Trophoblast cell (in vitro differentiated cells and primary cell): ENCODE measurements around the gene LCT.

ENCODE experiments used
- DNase-seq, 2 donors: peaks; one replicate each; pipeline ENCODE4 v3.0.0-alpha.2; 2016
- H2AFZ ChIP-seq: 2 replicates; pipeline ENCODE4 v1.6.1; 2013; ENCODE audit warnings: low read length, moderate library complexity, mild to moderate bottlenecking; ENCODE audit not compliant: insufficient read depth, poor library complexity
- H2AK5ac ChIP-seq: 2 replicates; pipeline ENCODE4 v1.6.1; 2013; ENCODE audit warnings: mild to moderate bottlenecking, low read length
- H2BK120ac ChIP-seq: 2 replicates; pipeline ENCODE4 v1.6.1; 2013; ENCODE audit warnings: low read length, mild to moderate bottlenecking, moderate library complexity; ENCODE audit not compliant: insufficient read depth, poor library complexity
- H2BK12ac ChIP-seq: 2 replicates; pipeline ENCODE4 v1.6.1; 2013; ENCODE audit warnings: mild to moderate bottlenecking, low read length, moderate library complexity
- H2BK5ac ChIP-seq: 2 replicates; pipeline ENCODE4 v1.6.1; 2013; ENCODE audit warnings: low read length, low read depth, moderate library complexity, mild to moderate bottlenecking; ENCODE audit not compliant: poor library complexity
- H3K14ac ChIP-seq: 2 replicates; pipeline ENCODE4 v1.6.1; 2013; ENCODE audit warnings: mild to moderate bottlenecking, low read length
- H3K18ac ChIP-seq: 2 replicates; pipeline ENCODE4 v1.6.1; 2013; ENCODE audit warnings: mild to moderate bottlenecking, low read length
- H3K23ac ChIP-seq: 2 replicates; pipeline ENCODE4 v1.6.1; 2013; ENCODE audit warnings: low read length
- H3K27ac ChIP-seq: 2 replicates; pipeline ENCODE4 v1.5.1; 2013; ENCODE audit warnings: low read depth, mild to moderate bottlenecking, inconsistent platforms, low read length, moderate library complexity
- H3K27me3 ChIP-seq: 2 replicates; pipeline ENCODE4 v1.6.1; 2013; ENCODE audit warnings: inconsistent platforms, mild to moderate bottlenecking, low read length, moderate library complexity; ENCODE audit not compliant: insufficient read depth
- H3K36me3 ChIP-seq, 2 experiments: 1 replicate in 1 of 2; 2 replicates in 1 of 2; pipeline ENCODE4 v1.6.1; 2013; ENCODE audit warnings: low read length in 2 of 2, mild to moderate bottlenecking in 2 of 2, moderate library complexity in 1 of 2; ENCODE audit not compliant: insufficient read depth in 2 of 2, control insufficient read depth in 1 of 2
- H3K4ac ChIP-seq: 2 replicates; pipeline ENCODE4 v1.6.1; 2013; ENCODE audit warnings: low read depth, mild to moderate bottlenecking, low read length, moderate library complexity
- H3K4me1 ChIP-seq, 2 experiments: 1 replicate in 1 of 2; 2 replicates in 1 of 2; pipeline ENCODE4 v1.6.1; 2013; ENCODE audit warnings: low read length in 2 of 2, mild to moderate bottlenecking in 2 of 2, moderate library complexity in 1 of 2; ENCODE audit not compliant: insufficient read depth in 2 of 2, control insufficient read depth in 1 of 2
- H3K4me2 ChIP-seq: 2 replicates; pipeline ENCODE4 v1.6.1; 2013; ENCODE audit warnings: inconsistent platforms, mild to moderate bottlenecking, low read length, moderate library complexity
- H3K4me3 ChIP-seq: 2 replicates; pipeline ENCODE4 v1.5.1; 2013; ENCODE audit warnings: mild to moderate bottlenecking, low read depth, low read length, inconsistent platforms
- H3K79me1 ChIP-seq: one replicate; pipeline ENCODE4 v1.6.1; 2013; ENCODE audit warnings: low read length
- H3K79me2 ChIP-seq: 2 replicates; pipeline ENCODE4 v1.6.1; 2013; ENCODE audit warnings: low read length, mild to moderate bottlenecking; ENCODE audit not compliant: control insufficient read depth, insufficient read depth, poor library complexity
- H3K9ac ChIP-seq: 2 replicates; pipeline ENCODE4 v1.6.1; 2013; ENCODE audit warnings: mild to moderate bottlenecking, low read length
- H3K9me3 ChIP-seq: 2 replicates; pipeline ENCODE4 v1.6.1; 2013; ENCODE audit warnings: low read depth, mild to moderate bottlenecking, control low read depth, inconsistent platforms, low read length; ENCODE audit not compliant: insufficient read depth
- H4K12ac ChIP-seq: 2 replicates; pipeline ENCODE4 v1.6.1; 2013; ENCODE audit warnings: low read depth, mild to moderate bottlenecking, low read length, moderate library complexity
- H4K8ac ChIP-seq: 2 replicates; pipeline ENCODE4 v1.6.1; 2013; ENCODE audit warnings: low read depth, mild to moderate bottlenecking, low read length, moderate library complexity
- H4K91ac ChIP-seq: one replicate; pipeline ENCODE4 v1.6.1; 2013; ENCODE audit warnings: low read depth, mild to moderate bottlenecking, low read length, moderate library complexity
- WGBS: extraction: QIAGEN DNeasy Blood & Tissue Kit; methylation state at CpG from one replicate; pipeline ENCODE4 v1.1.7; 2013; ENCODE audit warnings: missing lambda C conversion rate; ENCODE audit not compliant: insufficient read length, insufficient coverage; ENCODE audit errors: extremely low coverage; 5-methylcytosine and 5-hydroxymethylcytosine counted together

Gene LCT

DNA sequence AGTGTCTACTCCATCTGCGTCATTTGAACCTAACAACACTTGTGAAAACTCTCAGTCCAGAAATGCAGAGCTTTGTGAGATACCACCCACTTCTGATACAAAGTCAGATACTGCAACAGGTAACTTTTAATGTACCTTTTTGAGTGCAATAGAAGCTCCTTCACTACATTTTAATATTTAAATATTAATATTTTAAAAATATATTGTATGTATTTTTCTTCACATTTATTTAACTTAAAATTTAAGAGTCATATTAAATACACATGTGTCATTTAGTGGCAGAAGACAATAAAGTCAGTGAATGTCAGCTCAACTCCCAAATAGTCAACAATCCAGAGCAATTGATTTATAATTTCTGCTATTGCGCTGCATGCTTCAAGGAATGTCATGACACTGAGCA lies 81.4 kb downstream of the LCT start:
- Histone ChIP-seq H2BK12ac (no peak overlapping the region), H2AK5ac (no peak overlapping the region), H3K36me3 (peaks cover 24 to 27% of the 10 kb centered on the region in 2 experiments), H3K27ac (no peak overlapping the region), H2BK120ac (no peak overlapping the region), H3K27me3 (no peaks in the 10 kb centered on the region), H2AFZ (no peak overlapping the region), H3K79me1 (no peaks in the 10 kb centered on the region), H3K23ac (no peak overlapping the region), H4K8ac (no peak overlapping the region), H4K91ac (no peak overlapping the region), H3K9ac (no peak overlapping the region), H3K4me2 (no peak overlapping the region), H3K4me3 (no peak overlapping the region), H2BK5ac (no peak overlapping the region), H3K79me2 (no peaks in the 10 kb centered on the region), H4K12ac (no peak overlapping the region), H3K4ac (no peak overlapping the region), H3K18ac (no peak overlapping the region), H3K9me3 (no peaks in the 10 kb centered on the region), H3K4me1 (no peaks in the 10 kb centered on the region), H3K14ac (no peak overlapping the region)
- no CpG with 5 or more reads among the region's 2 CpGs for WGBS
- DNase-seq: no peak

DNA sequence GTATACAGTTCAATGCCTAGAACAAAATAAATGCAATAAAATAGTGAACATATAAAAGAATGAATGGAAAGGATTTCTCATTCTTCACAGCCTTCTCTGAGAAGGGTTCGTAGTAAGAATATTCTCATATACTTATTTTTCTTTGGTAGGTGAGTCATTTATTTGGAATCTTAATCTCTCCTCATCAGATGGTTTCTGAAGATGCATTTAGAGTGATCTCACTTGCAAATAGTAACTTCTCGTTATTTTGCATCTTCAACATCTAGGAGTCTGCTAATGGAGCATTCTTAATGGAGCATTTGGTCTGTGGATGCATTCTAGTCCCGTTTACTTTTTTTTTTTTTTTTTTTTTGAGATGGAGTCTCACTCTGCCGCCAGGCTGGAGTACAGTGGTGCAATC lies 91.4 kb downstream of the LCT start:
- no CpG with 5 or more reads among the region's 4 CpGs for whole genome bisulfite sequencing
- Histone ChIP-seq H4K91ac (no peak overlapping the region), H3K9me3 (no peaks in the 10 kb centered on the region)

DNA sequence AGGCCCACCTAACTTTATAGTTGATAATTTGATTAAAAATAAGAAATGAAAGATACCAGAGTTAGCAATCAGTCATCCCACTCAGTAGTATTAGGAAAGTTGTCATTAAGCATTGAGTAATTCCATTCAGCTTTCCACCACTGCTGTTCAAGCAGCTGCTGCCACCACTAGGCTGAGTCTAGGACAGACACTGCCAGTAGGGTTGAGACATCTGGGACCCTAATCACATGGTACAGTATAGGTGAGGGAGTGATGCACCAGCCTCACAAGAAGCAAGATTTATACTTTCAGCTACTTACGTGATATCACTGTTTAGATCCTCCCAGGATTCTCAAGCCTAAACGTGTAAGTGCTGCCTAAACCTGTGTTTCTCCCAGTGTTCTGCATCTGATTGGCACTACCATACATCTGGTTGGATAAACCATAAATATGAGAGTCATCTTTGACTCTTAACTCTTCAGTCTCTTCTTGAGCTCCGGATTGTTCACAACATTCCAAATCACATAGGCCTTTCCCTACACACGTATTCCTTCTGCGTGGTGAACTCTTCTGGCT lies 92.1 kb downstream of the LCT start:
- WGBS: no CpG with 5 or more reads among the region's 5 CpGs
- H3K18ac ChIP-seq: no peak overlapping the region
- no peak overlapping the region for H2AK5ac ChIP-seq
- H3K4me3 ChIP-seq: no peak overlapping the region
- no peak overlapping the region for H4K91ac ChIP-seq
- H2BK12ac ChIP-seq: no peak overlapping the region
- no peak overlapping the region for H2BK120ac ChIP-seq
- no peak overlapping the region for H3K27ac ChIP-seq
- no peak overlapping the region for H3K23ac ChIP-seq
- no peak overlapping the region for H2AFZ ChIP-seq
- H3K9ac ChIP-seq: no peak overlapping the region
- H3K79me2 ChIP-seq: peaks cover 14% of the 10 kb centered on the region
- no peak overlapping the region for H3K14ac ChIP-seq
- peaks cover 0 to 3% of the 10 kb centered on the region in 2 experiments for H3K4me1 ChIP-seq
- H3K4ac ChIP-seq: peak overlapping the region; percentile 75
- H3K36me3 ChIP-seq: peaks cover 9 to 10% of the 10 kb centered on the region in 2 experiments
- H3K27me3 ChIP-seq: no peaks in the 10 kb centered on the region
- DNase-seq: peak; percentile 16 to 21
- H4K12ac ChIP-seq: no peak overlapping the region
- no peak overlapping the region for H2BK5ac ChIP-seq
- H3K4me2 ChIP-seq: no peak overlapping the region
- H4K8ac ChIP-seq: no peak overlapping the region
- H3K9me3 ChIP-seq: no peaks in the 10 kb centered on the region
- H3K79me1 ChIP-seq: peaks cover 8% of the 10 kb centered on the region

More for the DNA sequence above, 91.4 kb downstream of the LCT start:
- Histone ChIP-seq H3K79me1 (peaks cover 8% of the 10 kb centered on the region), H3K27ac (no peak overlapping the region), H2BK5ac (no peak overlapping the region), H3K14ac (no peak overlapping the region), H3K4me1 (peaks cover 0 to 3% of the 10 kb centered on the region in 2 experiments), H3K4ac (peak overlapping the region; percentile 76), H3K9ac (no peak overlapping the region), H3K23ac (no peak overlapping the region), H3K27me3 (no peaks in the 10 kb centered on the region), H3K79me2 (peaks cover 14% of the 10 kb centered on the region), H3K36me3 (peaks cover 9 to 10% of the 10 kb centered on the region in 2 experiments), H3K4me3 (no peak overlapping the region), H2BK120ac (no peak overlapping the region), H3K4me2 (no peak overlapping the region), H3K18ac (no peak overlapping the region), H2AFZ (no peak overlapping the region), H2AK5ac (no peak overlapping the region), H4K8ac (no peak overlapping the region), H2BK12ac (no peak overlapping the region), H4K12ac (no peak overlapping the region)
- DNase-seq: peak in 1 of 2 donors; percentile 36

DNA sequence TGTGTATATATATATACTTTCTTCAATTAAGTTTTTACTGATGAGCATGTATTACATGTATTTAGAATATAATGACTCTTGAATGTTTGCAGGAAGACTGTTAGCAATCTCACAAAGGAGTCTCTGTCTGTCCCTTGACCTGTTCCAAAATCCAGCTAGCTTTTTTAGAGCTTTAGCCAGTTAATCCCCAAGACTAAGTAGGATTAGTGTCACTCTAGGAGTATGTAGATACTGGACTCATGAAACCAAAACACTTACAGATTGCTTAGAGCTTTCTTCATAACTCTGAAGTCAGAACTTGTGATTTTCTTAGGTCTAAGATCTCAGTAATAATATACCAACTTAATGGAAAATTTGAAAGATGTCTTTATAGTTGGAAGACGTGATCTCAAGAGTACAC lies 93.1 kb downstream of the LCT start:
- H3K4me3 ChIP-seq: no peak overlapping the region
- peaks cover 9 to 10% of the 10 kb centered on the region in 2 experiments for H3K36me3 ChIP-seq
- peak overlapping the region; percentile 44 for H3K4me2 ChIP-seq
- DNase-seq: no peak
- no peaks in the 10 kb centered on the region for H3K9me3 ChIP-seq
- no peak overlapping the region for H3K4ac ChIP-seq
- H3K9ac ChIP-seq: no peak overlapping the region
- no peak overlapping the region for H3K14ac ChIP-seq
- no peak overlapping the region for H4K12ac ChIP-seq
- H3K79me2 ChIP-seq: peaks cover 14% of the 10 kb centered on the region
- H2AK5ac ChIP-seq: no peak overlapping the region
- H2BK120ac ChIP-seq: no peak overlapping the region
- no peak overlapping the region for H2BK5ac ChIP-seq
- peaks cover 0 to 3% of the 10 kb centered on the region in 2 experiments for H3K4me1 ChIP-seq
- H2AFZ ChIP-seq: no peak overlapping the region
- no peak overlapping the region for H4K91ac ChIP-seq
- WGBS: no CpG with 5 or more reads among the region's 1 CpG
- H2BK12ac ChIP-seq: no peak overlapping the region
- no peaks in the 10 kb centered on the region for H3K27me3 ChIP-seq
- H3K27ac ChIP-seq: no peak overlapping the region
- no peak overlapping the region for H4K8ac ChIP-seq
- H3K18ac ChIP-seq: no peak overlapping the region
- no peak overlapping the region for H3K23ac ChIP-seq
- peaks cover 8% of the 10 kb centered on the region for H3K79me1 ChIP-seq
